ENCODE results near the gene ESYT3. TPM values are rescaled to one million over a fixed set of nuclear protein-coding genes. Genes with fewer than 3 reads are reported as not detected.

ESYT3 gene
- total and polyA plus RNA-seq, 9 of the 15 experiments (the other 6 are each of a cell fraction or from before 2014, with no cell fraction given) = not detected

- POLR2A ChIA-PET = no interaction called here
- BruUV-seq (replicated peaks) = no TSS peak
These were observed 37.9 kb downstream of the ESYT3 start for GRCh38 chr3:138472141-138472825.

More at GRCh38 chr3:138472141-138472825, 37.9 kb downstream of the ESYT3 start:
- ATAC-seq = peak; percentile 58; the same call in 2 of the 3 replicates
- H3K9me1 ChIP-seq (ENCODE audit: control insufficient read depth, insufficient read depth, low read length) = no peaks in the 10 kb centered on the region
- no peaks in the 10 kb centered on the region for H3K79me2 ChIP-seq (ENCODE audit: control insufficient read depth, insufficient read depth, low read length)
- H2AFZ ChIP-seq (ENCODE audit: low read depth, low read length) = no peak overlapping the region
- peak overlapping the region in 1 of 2 experiments; percentile 52; a peak in 1 of 4 replicates for H3K9ac ChIP-seq (ENCODE audit: insufficient read depth in 1 of 2, low read depth in 2 of 2, low read length in 2 of 2)
- H3K9me3 ChIP-seq (replicated peaks; ENCODE audit: control insufficient read depth, insufficient read depth, low read depth, low read length) = no peaks in the 10 kb centered on the region
- no peak overlapping the region for H3K4me2 ChIP-seq (ENCODE audit: insufficient read depth, low read length)
- no peak overlapping the region for H3K4me3 ChIP-seq
- H3K4me1 ChIP-seq (replicated peaks in 1 of 2; ENCODE audit: control insufficient read depth in 2 of 2, insufficient read depth in 2 of 2, low read length in 2 of 2) = no peaks in the 10 kb centered on the region; a peak in 2 of 5 replicates
- DNase-seq (ENCODE audit: extremely low read depth in 1 of 4, low spot score in 3 of 4) = peak in 1 of 4 experiments; percentile 25
- no peaks in the 10 kb centered on the region for H4K20me1 ChIP-seq (replicated peaks; ENCODE audit: control insufficient read depth, insufficient read depth, low read length)
- intact Hi-C loops (cut with micrococcal nuclease) = no loop called here
- CTCF ChIA-PET (ENCODE audit: low intra/inter-chr PET ratio) = no interaction called here
- H3K27me3 ChIP-seq (ENCODE audit: control insufficient read depth in 2 of 2, insufficient read depth in 2 of 2, low read length in 2 of 2) = peaks cover 0 to 7% of the 10 kb centered on the region in 2 experiments; a peak in 2 of 5 replicates
- WGBS (ENCODE audit: insufficient coverage, low coverage, missing lambda C conversion rate) = 35% methylated on average over 8 of the region's 8 CpGs
- H3K36me3 ChIP-seq (ENCODE audit: control insufficient read depth, insufficient read depth, low read length) = no peaks in the 10 kb centered on the region
- TF ChIP-seq RBM34 (IDR thresholded peaks at IDR 0.05; ENCODE audit: borderline replicate concordance, insufficient read depth, low read length) (no peak), JUND (IDR thresholded peaks at IDR 0.05; ENCODE audit: borderline replicate concordance, low read depth, low read length) (0 out of 2 replicates have a peak, but pooled peaks have one; percentile 50), JUND (tag; IDR thresholded peaks at IDR 0.05; ENCODE audit: borderline replicate concordance, low read depth, low read length) (peak; percentile 51; the same call in 1 of the 3 replicates), NFE2 (IDR thresholded peaks at IDR 0.05; ENCODE audit: low read depth) (peak; percentile 58), FOSL1 (tag; conservative IDR thresholded peaks at IDR 0.05) (peak; percentile 36; the same call in 1 of the 2 replicates), LARP7 (IDR thresholded peaks at IDR 0.05) (no peak), ZBTB7A (IDR thresholded peaks at IDR 0.05; ENCODE audit: borderline replicate concordance, control insufficient read depth, low read depth, low read length) (0 out of 2 replicates have a peak, but pooled peaks have one; percentile 14), ZKSCAN3 (CRISPR knock-in tag; IDR thresholded peaks at IDR 0.05) (no peak), TBP (optimal IDR thresholded peaks at IDR 0.05; ENCODE audit: low read depth, low read length) (no peak), ATF3 (IDR thresholded peaks at IDR 0.05) (peak; percentile 17; the same call in 1 of the 2 replicates), ATF3 (CRISPR knock-in tag; conservative IDR thresholded peaks at IDR 0.05) (no peak), EWSR1 (IDR thresholded peaks at IDR 0.05; ENCODE audit: borderline replicate concordance, low read depth, partially characterized antibody) (no peak), KLF1 (tag; IDR thresholded peaks at IDR 0.05) (no peak), MAFF (IDR thresholded peaks at IDR 0.05; ENCODE audit: low read length) (peak; percentile 11; the same call in 1 of the 2 replicates), DPF2 (IDR thresholded peaks at IDR 0.05) (0 out of 2 replicates have a peak, but pooled peaks have one; percentile 20), C11orf30 (IDR thresholded peaks at IDR 0.05; ENCODE audit: low read depth) (peak; percentile 57)
- in situ Hi-C loops (cut with MboI) = no loop called here
- H3K27ac ChIP-seq (ENCODE audit: extremely low read depth, low read depth, low read length) = no peak overlapping the region; the same call in 2 of the 3 replicates
- FAIRE-seq = no peak

Measured in K562 (cell line).